ENCODE results near the gene PGBD5.

PGBD5 gene

DNA sequence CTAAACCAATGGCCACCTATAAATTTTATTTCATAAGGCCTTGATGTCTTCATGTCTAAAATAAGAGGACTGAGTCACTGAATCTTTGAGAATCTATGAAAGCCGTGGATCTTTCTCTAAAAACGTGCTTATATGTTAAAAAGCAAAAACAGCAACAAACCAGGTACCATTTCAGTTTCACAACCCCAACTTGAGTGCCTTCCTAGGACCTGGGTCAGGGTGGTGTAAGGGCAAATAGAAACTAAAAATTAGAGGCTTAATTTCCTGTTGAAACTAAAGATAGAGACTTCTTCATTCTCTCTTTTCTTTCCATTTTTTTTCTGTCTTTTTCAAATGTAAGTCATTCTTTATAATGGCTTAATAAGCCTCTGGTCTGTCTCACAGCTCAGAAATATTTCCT is 27.2 kb upstream of the PGBD5 start:
- Histone ChIP-seq H3K36me3 (ENCODE audit: control insufficient read depth, insufficient read depth, low read length) (no peaks in the 10 kb centered on the region), H3K9me3 (ENCODE audit: control insufficient read depth, low read length) (no peaks in the 10 kb centered on the region), H3K4me3 (ENCODE audit: low read length) (no peak overlapping the region), H3K27me3 (ENCODE audit: control insufficient read depth, insufficient read depth, low read length) (no peaks in the 10 kb centered on the region), H3K4me1 (ENCODE audit: control insufficient read depth, insufficient read depth, low read length) (no peaks in the 10 kb centered on the region), H3K9ac (ENCODE audit: low read length) (no peak overlapping the region)

DNA sequence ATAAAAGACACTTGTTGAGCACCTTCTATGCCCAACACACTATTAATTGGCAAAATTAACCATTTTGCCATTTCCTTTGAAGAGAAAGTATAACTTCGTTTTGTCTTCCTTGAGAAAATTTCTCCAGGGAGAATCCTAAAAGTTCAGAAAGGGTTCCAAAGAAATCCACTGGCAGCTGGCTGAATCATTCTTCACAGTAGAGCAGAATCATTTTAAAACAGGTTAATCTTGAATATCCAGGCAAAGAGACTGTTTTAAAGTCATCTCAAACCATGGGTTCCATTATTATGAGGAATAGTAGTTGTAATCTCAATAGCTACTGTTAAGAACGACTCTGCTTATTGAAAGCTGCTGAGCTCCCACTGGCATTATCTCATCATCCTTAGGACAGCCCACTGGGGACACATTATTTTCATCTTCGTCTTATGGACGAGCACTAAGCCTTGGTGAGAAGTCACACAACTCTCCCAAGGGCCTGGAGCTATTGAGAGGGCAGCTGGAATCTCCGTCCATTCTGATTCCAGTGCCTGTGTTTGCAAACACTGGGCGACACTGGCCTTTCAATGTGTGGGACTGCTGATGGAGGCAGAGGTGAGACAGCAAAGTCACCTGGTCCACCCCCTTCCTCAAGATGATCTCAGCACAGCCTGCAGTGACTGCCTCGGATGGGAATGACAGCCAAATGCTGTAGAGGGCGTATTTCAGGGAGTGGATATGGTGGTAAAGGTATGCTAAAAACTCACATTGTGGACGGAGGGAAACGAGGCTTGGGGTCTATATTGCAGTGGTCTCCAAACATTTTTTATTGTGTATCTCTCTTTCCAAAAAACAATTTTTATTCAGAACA is 15.3 kb upstream of the PGBD5 start:
- Histone ChIP-seq H3K9ac (ENCODE audit: low read length) (no peak overlapping the region), H3K36me3 (ENCODE audit: control insufficient read depth, insufficient read depth, low read length) (no peaks in the 10 kb centered on the region), H3K4me1 (ENCODE audit: control insufficient read depth, insufficient read depth, low read length) (no peaks in the 10 kb centered on the region), H3K9me3 (ENCODE audit: control insufficient read depth, low read length) (no peaks in the 10 kb centered on the region), H3K27me3 (ENCODE audit: control insufficient read depth, insufficient read depth, low read length) (no peaks in the 10 kb centered on the region), H3K4me3 (ENCODE audit: low read length) (no peak overlapping the region)

DNA sequence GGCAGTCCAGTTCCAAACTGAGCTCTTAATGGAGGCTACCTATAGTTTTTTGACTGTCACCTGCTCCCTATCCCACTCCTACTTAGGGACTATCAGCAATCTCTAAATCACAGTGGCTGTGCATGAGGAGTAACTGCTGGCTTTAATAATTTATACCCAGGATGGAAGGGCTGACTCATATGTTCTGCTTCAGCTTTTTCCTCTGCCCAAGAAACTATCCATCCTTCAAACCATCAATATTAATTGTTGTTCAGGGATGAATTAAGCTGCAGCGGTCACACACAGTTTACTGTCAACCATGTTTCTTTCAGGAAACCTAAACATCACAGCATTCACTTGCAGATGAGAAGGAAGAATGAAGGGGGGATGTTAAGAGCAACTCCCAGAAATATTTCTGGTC is 9.0 kb upstream of the PGBD5 start:
- no peak overlapping the region for H3K9ac ChIP-seq (ENCODE audit: low read length)
- H3K9me3 ChIP-seq (ENCODE audit: control insufficient read depth, low read length): no peaks in the 10 kb centered on the region

DNA sequence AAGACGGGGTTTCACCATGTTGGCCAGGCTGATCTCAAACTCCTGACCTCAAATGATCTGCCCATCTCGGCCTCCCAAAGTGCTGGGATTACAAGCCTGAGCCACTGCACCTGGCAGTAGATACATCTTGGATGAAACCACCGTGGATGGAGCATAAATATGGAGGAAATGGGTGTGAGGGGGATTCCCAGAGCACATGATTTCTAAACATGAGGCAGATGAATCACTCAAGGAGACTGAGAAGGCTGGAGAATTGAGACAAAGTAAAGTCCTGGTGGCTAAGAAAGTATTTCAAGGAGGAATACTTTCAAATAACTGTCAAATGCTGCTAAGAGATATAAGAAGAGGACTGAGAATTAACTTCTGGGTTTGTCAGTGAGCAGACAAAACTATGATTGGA is 5.4 kb upstream of the PGBD5 start:
- H3K9ac ChIP-seq (ENCODE audit: low read length): no peak overlapping the region
- no peak overlapping the region for H3K4me3 ChIP-seq (ENCODE audit: low read length)
- no peaks in the 10 kb centered on the region for H3K36me3 ChIP-seq (ENCODE audit: control insufficient read depth, insufficient read depth, low read length)
- no peaks in the 10 kb centered on the region for H3K9me3 ChIP-seq (ENCODE audit: control insufficient read depth, low read length)
- H3K27me3 ChIP-seq (ENCODE audit: control insufficient read depth, insufficient read depth, low read length): peaks cover 28% of the 10 kb centered on the region
- H3K4me1 ChIP-seq (ENCODE audit: control insufficient read depth, insufficient read depth, low read length): no peaks in the 10 kb centered on the region

More for the DNA sequence above, 9.0 kb upstream of the PGBD5 start:
- Histone ChIP-seq H3K27me3 (ENCODE audit: control insufficient read depth, insufficient read depth, low read length) (peaks cover 3% of the 10 kb centered on the region), H3K36me3 (ENCODE audit: control insufficient read depth, insufficient read depth, low read length) (no peaks in the 10 kb centered on the region), H3K4me1 (ENCODE audit: control insufficient read depth, insufficient read depth, low read length) (no peaks in the 10 kb centered on the region), H3K4me3 (ENCODE audit: low read length) (no peak overlapping the region)

DNA sequence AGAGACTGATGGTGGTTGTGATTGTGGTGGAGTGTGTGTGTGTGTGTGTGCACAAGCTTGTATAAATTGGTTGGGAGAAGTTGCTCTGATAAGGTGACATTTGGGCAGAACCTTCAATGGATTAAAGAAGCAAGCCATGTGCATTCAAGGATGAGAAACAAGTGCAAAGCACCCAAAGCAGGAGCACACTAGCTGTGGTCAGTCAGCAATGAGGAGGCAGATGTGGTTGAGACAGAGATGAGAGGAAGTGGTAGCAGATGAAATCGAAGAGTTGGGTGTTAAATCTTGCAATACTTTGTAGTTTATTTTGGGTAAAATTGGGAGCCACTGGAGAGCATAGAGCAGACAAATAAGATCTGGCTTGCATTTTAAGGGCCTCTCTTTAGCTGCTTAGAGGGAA is 4.4 kb upstream of the PGBD5 start:
- Histone ChIP-seq H3K4me1 (ENCODE audit: control insufficient read depth, insufficient read depth, low read length) (no peaks in the 10 kb centered on the region), H3K36me3 (ENCODE audit: control insufficient read depth, insufficient read depth, low read length) (no peaks in the 10 kb centered on the region), H3K4me3 (ENCODE audit: low read length) (no peak overlapping the region), H3K9ac (ENCODE audit: low read length) (no peak overlapping the region), H3K9me3 (ENCODE audit: control insufficient read depth, low read length) (no peaks in the 10 kb centered on the region), H3K27me3 (ENCODE audit: control insufficient read depth, insufficient read depth, low read length) (peaks cover 28% of the 10 kb centered on the region)

DNA sequence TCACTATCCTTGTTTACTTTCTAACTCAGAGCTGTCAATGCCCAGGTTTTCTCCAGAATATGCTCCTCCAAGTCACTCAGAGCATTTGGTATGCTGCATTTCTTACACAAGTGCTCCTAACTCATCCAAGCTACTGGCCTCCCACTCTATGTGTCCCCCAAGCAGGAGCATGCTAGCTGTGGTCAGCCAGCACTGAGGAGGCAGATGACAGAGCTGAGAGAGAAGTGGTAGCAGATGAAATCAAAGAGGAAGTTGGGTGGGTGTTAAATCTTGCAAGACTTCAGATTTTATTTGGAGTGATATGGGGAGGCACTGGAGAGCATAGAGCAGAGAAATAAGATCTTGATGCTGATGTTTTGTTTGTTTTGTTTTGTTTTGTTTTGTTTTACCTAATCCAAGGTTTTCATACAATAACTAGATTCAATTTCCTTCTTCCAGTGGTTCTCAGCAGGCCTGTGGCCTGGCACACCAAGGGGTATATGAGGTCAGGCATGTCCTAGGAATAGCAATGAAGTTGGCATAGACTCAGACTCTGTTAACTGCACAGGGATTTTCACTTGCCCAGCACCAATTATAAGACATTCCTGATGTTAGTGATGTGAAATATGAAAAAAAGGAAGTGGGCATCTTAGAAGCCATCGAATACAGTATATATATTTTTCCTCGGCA is 3.1 kb upstream of the PGBD5 start:
- Histone ChIP-seq H3K36me3 (ENCODE audit: control insufficient read depth, insufficient read depth, low read length) (no peaks in the 10 kb centered on the region), H3K27me3 (ENCODE audit: control insufficient read depth, insufficient read depth, low read length) (peaks cover 40% of the 10 kb centered on the region), H3K4me3 (ENCODE audit: low read length) (no peak overlapping the region), H3K9me3 (ENCODE audit: control insufficient read depth, low read length) (no peaks in the 10 kb centered on the region), H3K9ac (ENCODE audit: low read length) (no peak overlapping the region), H3K4me1 (ENCODE audit: control insufficient read depth, insufficient read depth, low read length) (peaks cover 6% of the 10 kb centered on the region)

DNA sequence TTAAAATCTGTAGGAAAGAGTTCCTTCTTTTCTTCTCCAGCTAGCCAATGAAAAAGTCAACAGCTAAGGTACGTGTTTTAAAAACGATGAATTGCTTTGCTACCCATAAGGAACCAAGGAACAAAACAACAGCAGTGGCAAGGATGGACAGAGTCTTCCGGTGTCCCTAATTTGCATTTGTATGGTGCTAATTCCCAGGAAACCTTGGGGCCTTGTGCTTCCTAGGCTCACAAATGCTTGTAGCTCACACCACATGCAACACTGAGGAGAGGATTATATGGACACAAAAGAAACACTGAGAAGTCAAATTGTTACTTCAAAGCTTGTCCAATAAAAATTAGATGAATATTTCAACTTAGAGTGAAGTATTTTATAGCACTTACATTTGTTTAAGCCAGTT is 1.8 kb upstream of the PGBD5 start:
- no peaks in the 10 kb centered on the region for H3K36me3 ChIP-seq (ENCODE audit: control insufficient read depth, insufficient read depth, low read length)
- H3K4me1 ChIP-seq (ENCODE audit: control insufficient read depth, insufficient read depth, low read length): peaks cover 6% of the 10 kb centered on the region
- peaks cover 51% of the 10 kb centered on the region for H3K27me3 ChIP-seq (ENCODE audit: control insufficient read depth, insufficient read depth, low read length)

DNA sequence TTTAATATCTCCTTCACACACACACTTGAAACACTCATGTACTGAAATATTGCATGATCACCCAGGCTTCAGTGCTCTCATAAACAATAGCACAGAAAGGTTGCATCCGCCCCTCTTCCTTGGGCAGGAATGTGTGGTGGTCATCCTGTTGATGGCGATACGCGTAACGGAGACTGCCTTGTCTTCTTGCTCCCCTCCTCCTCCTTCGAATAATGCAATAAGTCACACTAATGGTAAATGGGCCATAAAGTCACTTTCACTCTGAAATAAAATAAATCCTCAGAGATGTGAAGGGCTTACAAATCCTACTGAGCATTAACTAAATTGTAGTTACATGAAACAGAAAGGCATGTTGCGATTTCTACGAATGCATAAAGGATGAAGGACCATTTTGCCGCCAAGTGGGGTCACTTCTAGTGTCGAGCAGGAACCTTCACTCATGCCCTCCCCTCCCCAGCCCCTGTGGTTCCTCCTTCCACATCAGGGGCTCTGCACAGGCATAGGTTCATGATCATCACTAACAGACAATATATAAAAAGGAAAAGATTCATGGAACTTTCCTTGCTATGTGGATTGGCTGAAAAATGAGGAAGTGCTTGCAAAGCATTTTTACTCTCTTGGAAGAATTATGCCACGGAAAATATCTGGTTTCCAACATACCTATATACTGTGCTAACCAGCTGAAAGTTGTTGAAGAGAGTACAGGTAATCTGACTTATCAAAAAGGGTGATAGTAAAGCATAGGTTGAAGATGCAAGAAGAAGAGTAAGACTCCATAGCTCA is 1.2 kb upstream of the PGBD5 start:
- no peak overlapping the region for H3K4me3 ChIP-seq (ENCODE audit: low read length)
- peaks cover 6% of the 10 kb centered on the region for H3K4me1 ChIP-seq (ENCODE audit: control insufficient read depth, insufficient read depth, low read length)
- H3K36me3 ChIP-seq (ENCODE audit: control insufficient read depth, insufficient read depth, low read length): no peaks in the 10 kb centered on the region
- no peaks in the 10 kb centered on the region for H3K9me3 ChIP-seq (ENCODE audit: control insufficient read depth, low read length)
- peaks cover 57% of the 10 kb centered on the region for H3K27me3 ChIP-seq (ENCODE audit: control insufficient read depth, insufficient read depth, low read length)
- no peak overlapping the region for H3K9ac ChIP-seq (ENCODE audit: low read length)

More for the DNA sequence above, 1.8 kb upstream of the PGBD5 start:
- Histone ChIP-seq H3K4me3 (ENCODE audit: low read length) (no peak overlapping the region), H3K9ac (ENCODE audit: low read length) (no peak overlapping the region), H3K9me3 (ENCODE audit: control insufficient read depth, low read length) (no peaks in the 10 kb centered on the region)

DNA sequence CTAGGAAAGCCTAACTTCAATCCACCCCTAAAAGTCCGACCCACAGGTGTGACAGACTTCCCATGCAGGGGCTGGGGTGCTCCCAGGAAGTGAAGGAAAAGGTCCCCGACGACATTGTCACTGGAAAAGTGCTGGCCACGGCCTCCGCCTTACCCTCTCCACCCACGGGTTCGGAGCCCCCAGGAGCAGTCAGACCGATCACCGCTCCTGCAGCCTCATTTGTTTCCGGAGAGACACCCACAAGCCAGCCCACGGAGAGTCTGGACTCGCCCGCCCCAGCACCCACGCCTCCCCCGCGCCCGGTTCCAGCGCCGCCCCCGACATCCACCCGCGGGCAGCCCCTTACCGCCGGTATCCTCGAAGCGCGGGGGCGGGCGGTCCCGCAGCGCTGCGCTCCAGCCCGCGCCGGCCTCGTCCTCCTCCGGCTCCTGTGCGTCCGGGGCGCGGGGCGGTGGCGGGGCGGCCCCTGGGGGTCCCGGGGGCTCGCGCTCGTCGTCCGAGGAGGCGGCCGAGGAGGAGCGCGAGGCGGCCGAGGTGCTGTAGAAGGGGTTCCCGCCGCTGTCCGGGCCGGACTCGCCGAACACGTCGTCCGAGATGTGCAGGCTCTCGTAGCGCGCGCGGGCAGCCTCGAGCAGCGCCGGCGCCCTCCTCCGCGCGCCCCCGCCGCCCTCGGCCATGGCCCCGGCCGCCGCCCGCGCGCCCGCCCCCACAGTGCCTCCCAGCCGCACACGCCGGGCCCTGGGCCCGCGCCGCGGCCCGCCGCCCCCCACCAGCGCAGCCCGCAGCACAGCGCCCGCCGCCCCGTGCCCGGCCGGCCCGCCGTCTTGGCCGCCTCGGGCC is 660 bp downstream of the PGBD5 start:
- H3K4me3 ChIP-seq (ENCODE audit: low read length): no peak overlapping the region
- H3K27me3 ChIP-seq (ENCODE audit: control insufficient read depth, insufficient read depth, low read length): peaks cover 57% of the 10 kb centered on the region
- H3K4me1 ChIP-seq (ENCODE audit: control insufficient read depth, insufficient read depth, low read length): peaks cover 6% of the 10 kb centered on the region
- no peak overlapping the region for H3K9ac ChIP-seq (ENCODE audit: low read length)
- H3K36me3 ChIP-seq (ENCODE audit: control insufficient read depth, insufficient read depth, low read length): no peaks in the 10 kb centered on the region
- H3K9me3 ChIP-seq (ENCODE audit: control insufficient read depth, low read length): no peaks in the 10 kb centered on the region

DNA sequence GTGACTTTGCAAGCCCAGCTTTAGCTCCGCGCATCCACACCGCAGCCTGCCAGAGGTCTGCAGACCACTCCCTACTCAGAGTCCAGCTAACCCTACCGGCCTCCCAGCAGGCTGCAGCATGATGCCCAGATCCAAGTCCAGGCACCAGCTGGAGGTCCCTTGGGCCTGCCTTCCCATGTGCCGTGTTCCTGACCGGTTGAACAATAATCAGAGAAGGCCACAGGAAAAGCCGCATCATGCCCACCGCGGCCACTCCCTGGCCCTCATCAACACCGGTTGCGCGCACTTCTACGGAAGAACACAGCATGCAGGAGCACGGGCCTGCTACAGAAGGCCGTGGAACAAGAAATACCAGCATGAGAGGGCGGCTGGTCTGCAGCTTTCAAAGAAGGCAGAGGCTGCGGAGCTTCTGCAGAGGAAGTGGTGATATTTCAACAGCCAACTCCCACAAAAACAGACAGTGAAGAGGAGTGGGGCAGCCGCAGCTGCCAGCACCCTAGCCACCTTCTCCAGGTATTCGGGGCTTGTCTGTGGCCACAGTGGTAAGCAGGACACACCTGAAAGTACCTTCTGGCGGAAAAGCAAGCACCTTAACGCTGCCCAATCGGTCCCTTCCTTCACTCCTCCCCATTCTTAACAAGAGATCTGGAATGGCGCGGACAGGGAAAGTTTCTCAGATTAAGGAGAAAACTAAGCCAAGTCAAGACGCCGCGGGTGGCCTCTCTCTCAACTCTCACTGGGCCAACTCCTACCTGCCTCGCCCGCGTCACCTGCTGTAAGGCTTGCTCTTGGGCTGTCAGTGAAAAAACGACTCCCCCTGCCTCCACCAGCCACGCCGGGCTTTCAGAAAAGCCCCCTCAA is 1.5 kb downstream of the PGBD5 start:
- H3K36me3 ChIP-seq (ENCODE audit: control insufficient read depth, insufficient read depth, low read length): no peaks in the 10 kb centered on the region
- peaks cover 6% of the 10 kb centered on the region for H3K4me1 ChIP-seq (ENCODE audit: control insufficient read depth, insufficient read depth, low read length)
- no peak overlapping the region for H3K4me3 ChIP-seq (ENCODE audit: low read length)
- no peak overlapping the region for H3K9ac ChIP-seq (ENCODE audit: low read length)
- peaks cover 52% of the 10 kb centered on the region for H3K27me3 ChIP-seq (ENCODE audit: control insufficient read depth, insufficient read depth, low read length)
- no peaks in the 10 kb centered on the region for H3K9me3 ChIP-seq (ENCODE audit: control insufficient read depth, low read length)

DNA sequence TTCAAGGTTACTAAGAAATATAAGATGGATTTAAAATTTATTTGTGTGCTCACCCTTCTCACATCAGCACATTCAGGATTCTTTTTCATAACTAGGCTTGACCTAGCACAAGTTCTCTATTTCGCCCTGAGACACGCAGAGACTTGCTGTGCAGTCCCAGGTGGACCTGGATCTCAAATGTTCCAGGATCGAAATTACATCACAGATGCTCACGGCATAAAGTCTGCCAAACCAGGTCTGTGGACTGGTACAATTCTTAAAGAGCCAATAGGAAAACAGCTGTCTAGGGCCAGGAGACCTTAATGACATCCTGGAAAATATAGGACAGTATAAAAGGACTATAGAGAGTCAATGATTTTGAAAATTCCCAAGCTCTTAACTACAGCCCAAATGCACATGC is 2.2 kb downstream of the PGBD5 start:
- H3K4me3 ChIP-seq (ENCODE audit: low read length): no peak overlapping the region
- H3K9me3 ChIP-seq (ENCODE audit: control insufficient read depth, low read length): no peaks in the 10 kb centered on the region
- peaks cover 49% of the 10 kb centered on the region for H3K27me3 ChIP-seq (ENCODE audit: control insufficient read depth, insufficient read depth, low read length)
- H3K9ac ChIP-seq (ENCODE audit: low read length): no peak overlapping the region
- no peaks in the 10 kb centered on the region for H3K36me3 ChIP-seq (ENCODE audit: control insufficient read depth, insufficient read depth, low read length)
- H3K4me1 ChIP-seq (ENCODE audit: control insufficient read depth, insufficient read depth, low read length): peaks cover 6% of the 10 kb centered on the region

Data from mucosa of stomach (tissue), 1 donor.